ENCODE results near the gene GTF3C1. TPM values are rescaled to one million over a fixed set of nuclear protein-coding genes. Genes with fewer than 3 reads are reported as not detected.

The GTF3C1 gene
- total and polyA plus RNA-seq, 2 of the 8 experiments (the other 6 are each of a cell fraction or from before 2014, with no cell fraction given) = 89.3 to 126 TPM

DNA sequence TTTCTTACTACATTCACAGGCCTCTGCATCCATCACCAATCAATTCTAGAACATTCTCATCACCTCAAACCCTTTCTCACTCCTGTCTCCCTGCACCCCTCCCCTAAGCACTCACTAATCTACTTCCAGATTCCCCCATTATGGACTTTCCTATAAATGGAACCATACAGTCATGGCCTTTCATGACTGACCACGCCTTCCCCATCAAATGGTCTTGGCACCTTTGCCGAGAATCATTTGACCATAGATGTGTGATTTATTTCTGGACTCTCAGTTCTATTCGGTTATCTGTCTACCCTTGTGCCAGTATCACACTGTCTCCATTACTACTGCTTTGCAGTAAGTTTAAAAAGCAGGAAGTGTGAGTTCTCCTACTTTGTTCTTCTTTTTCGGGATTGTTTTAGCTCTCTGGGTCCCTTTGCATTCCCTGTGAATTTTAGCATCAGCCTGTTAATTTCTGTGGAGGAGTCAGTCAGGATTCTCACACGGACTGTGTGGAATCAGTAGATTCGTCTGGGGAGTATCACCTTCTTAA lies 27.5 kb downstream of the GTF3C1 start:
- H2BK5ac ChIP-seq (ENCODE audit: low read depth, low read length) = no peak overlapping the region
- no peaks in the 10 kb centered on the region for H3K27me3 ChIP-seq (replicated peaks in 1 of 4; ENCODE audit: control insufficient read depth in 3 of 4, extremely low read depth in 1 of 4, insufficient read depth in 3 of 4, low read length in 3 of 4)
- no peak overlapping the region for H3K9ac ChIP-seq (replicated peaks in 1 of 4; ENCODE audit: extremely low read depth in 1 of 4, low read depth in 3 of 4, low read length in 3 of 4)
- no peak overlapping the region for H2AFZ ChIP-seq (ENCODE audit: low read length)
- no peak overlapping the region for H2AK5ac ChIP-seq (ENCODE audit: low read depth, low read length)
- no peaks in the 10 kb centered on the region for H3K79me2 ChIP-seq (ENCODE audit: control insufficient read depth in 1 of 2, insufficient read depth in 2 of 2, low read length in 2 of 2)
- no peak overlapping the region for H4K5ac ChIP-seq (ENCODE audit: insufficient read length, low read depth, low read length)
- H3K14ac ChIP-seq (ENCODE audit: insufficient read length) = no peak overlapping the region
- no peak overlapping the region for H2BK20ac ChIP-seq (ENCODE audit: low read length)
- FAIRE-seq = no peak
- no peak overlapping the region for H2BK120ac ChIP-seq (replicated peaks; ENCODE audit: low read depth, low read length)
- H3K4ac ChIP-seq (replicated peaks; ENCODE audit: insufficient read length, low read depth, low read length) = no peak overlapping the region
- H2BK12ac ChIP-seq (ENCODE audit: low read depth, low read length) = no peak overlapping the region
- no peaks in the 10 kb centered on the region for H3K23me2 ChIP-seq (ENCODE audit: low read depth, low read length)
- H3K4me1 ChIP-seq (replicated peaks in 1 of 4; ENCODE audit: control insufficient read depth in 3 of 4, insufficient read depth in 4 of 4, low read length in 3 of 4) = peaks cover 0 to 3% (median 0%) of the 10 kb centered on the region in 4 experiments; a peak in 1 of 7 replicates
- H3K56ac ChIP-seq (replicated peaks; ENCODE audit: insufficient read length, low read depth, low read length) = no peak overlapping the region
- no peak overlapping the region for H4K91ac ChIP-seq (replicated peaks; ENCODE audit: insufficient read length, low read length)
- no peak overlapping the region for H3K23ac ChIP-seq (ENCODE audit: insufficient read length)
- ChIA-PET POLR2A (ENCODE audit: partially characterized antibody) (interaction anchor here (0.9 to 2.2 kb wide), 3 partner anchors 10 to 28 kb away, joined by 3 to 5 read pairs (median 3); partner anchors contain the start of genes GTF3C1 and KATNIP), CTCF (ENCODE audit: partially characterized antibody) (interaction anchor here (0.6 to 1.8 kb wide), 3 partner anchors 11 to 365 kb away, joined by 3 to 4 read pairs (median 4); no protein-coding TSS in a partner anchor)
- H4K20me1 ChIP-seq (replicated peaks in 1 of 2; ENCODE audit: control insufficient read depth in 1 of 2, insufficient read depth in 2 of 2, low read length in 2 of 2) = peaks cover 0 to 5% of the 10 kb centered on the region in 2 experiments
- no peak overlapping the region for H2BK15ac ChIP-seq (ENCODE audit: low read length)
- DNase-seq (ENCODE audit: low read depth in 1 of 2, low spot score in 2 of 2) = no peak
- 88% methylated on average over 6 of the region's 6 CpGs; no CpG with 5 or more reads in 1 of the 2 experiments for WGBS, 2 experiments (ENCODE audit: extremely low coverage in 1 of 2, insufficient coverage in 1 of 2, insufficient read length in 1 of 2, insufficient replicate concordance in 2 of 2, low coverage in 1 of 2, low lambda C conversion rate in 2 of 2, missing lambda C conversion rate in 1 of 2)
- H3K4me2 ChIP-seq (ENCODE audit: insufficient read depth in 1 of 2, low read depth in 2 of 2, low read length in 2 of 2) = no peak overlapping the region
- no peak overlapping the region for H3K27ac ChIP-seq (ENCODE audit: low read depth, low read length)
- H3K36me3 ChIP-seq (ENCODE audit: control insufficient read depth in 2 of 4, insufficient read depth in 4 of 4, low read length in 3 of 4) = peaks cover 15 to 58% (median 33%) of the 10 kb centered on the region in 4 experiments; a peak in 7 of 8 replicates
- TF ChIP-seq TEAD4 (IDR thresholded peaks at IDR 0.05; ENCODE audit: low read depth, low read length) (no peak), CREB1 (IDR thresholded peaks at IDR 0.05) (no peak), GABPA (IDR thresholded peaks at IDR 0.05; ENCODE audit: borderline replicate concordance, insufficient read depth, low read length) (no peak), JUN (IDR thresholded peaks at IDR 0.05; ENCODE audit: low read depth, low read length) (no peak), SIN3A (conservative IDR thresholded peaks at IDR 0.05 in 1 of 2, IDR thresholded peaks at IDR 0.05 in 1 of 2; ENCODE audit: low read depth in 1 of 2, low read length in 2 of 2) (no peak), POU5F1 (IDR thresholded peaks at IDR 0.05; ENCODE audit: low read depth, low read length) (no peak), ASH2L (IDR thresholded peaks at IDR 0.05; ENCODE audit: low read length) (no peak), POLR2AphosphoS5 (IDR thresholded peaks at IDR 0.05; ENCODE audit: low read depth, low read length) (no peak), ATF3 (IDR thresholded peaks at IDR 0.05; ENCODE audit: insufficient read depth, low read depth, low read length) (no peak), TAF1 (IDR thresholded peaks at IDR 0.05; ENCODE audit: low read depth, low read length) (no peak), TCF12 (IDR thresholded peaks at IDR 0.05; ENCODE audit: low read depth, low read length) (no peak)
- no peak overlapping the region for H3K18ac ChIP-seq (ENCODE audit: extremely low read depth, low read length)
- no peak overlapping the region for H4K8ac ChIP-seq (ENCODE audit: extremely low read depth, insufficient read depth, low read length)
- H3K79me1 ChIP-seq (ENCODE audit: low read depth, low read length) = no peaks in the 10 kb centered on the region; the same call in 1 of the 2 replicates
- no peak overlapping the region for H3K4me3 ChIP-seq (ENCODE audit: extremely low read depth in 1 of 4, insufficient read depth in 2 of 4, low read depth in 3 of 4, low read length in 4 of 4)
- no peaks in the 10 kb centered on the region for H3K9me3 ChIP-seq (ENCODE audit: insufficient read depth in 2 of 2, low read depth in 1 of 2, low read length in 1 of 2)
